KOPT-K1 (cell line): ENCODE results near the gene SSPN.

Experiments used
- H3K27ac ChIP-seq: fragments of 200-600 bp; sonication (generic); 2 replicates; pipeline ENCODE4 v1.5.1; 2016; ENCODE audit warnings: antibody characterized with exemption, mild to moderate bottlenecking, low read depth, low read length; ENCODE audit not compliant: poor library complexity, severe bottlenecking
- H3K36me3 ChIP-seq: fragments of 200-600 bp; sonication (generic); 2 replicates; pipeline ENCODE4 v1.5.1; 2017; ENCODE audit warnings: antibody characterized with exemption, mild to moderate bottlenecking, low read length, moderate library complexity; ENCODE audit not compliant: insufficient read depth
- H3K9me3 ChIP-seq: fragments of 200-600 bp; sonication (generic); 2 replicates; pipeline ENCODE4 v1.5.1; 2017; ENCODE audit warnings: antibody characterized with exemption, low read length, mild to moderate bottlenecking; ENCODE audit not compliant: insufficient read depth, poor library complexity, severe bottlenecking

SSPN gene

GRCh38 chr12:26255893-26256645 is 60.7 kb downstream of the SSPN start:
- Histone ChIP-seq H3K9me3 (peaks cover 22% of the 10 kb centered on the region), H3K36me3 (no peaks in the 10 kb centered on the region), H3K27ac (no peak overlapping the region)

GRCh38 chr12:26264215-26264838 is 69.0 kb downstream of the SSPN start:
- H3K9me3 ChIP-seq, result no peaks in the 10 kb centered on the region
- no peak overlapping the region for H3K27ac ChIP-seq
- no peaks in the 10 kb centered on the region for H3K36me3 ChIP-seq

- no peaks in the 10 kb centered on the region for H3K9me3 ChIP-seq
- no peaks in the 10 kb centered on the region for H3K36me3 ChIP-seq
- H3K27ac ChIP-seq, result no peak overlapping the region
These were observed 70.2 kb downstream of the SSPN start for GRCh38 chr12:26265606-26266005.

GRCh38 chr12:26266881-26267280 is 71.5 kb downstream of the SSPN start:
- no peaks in the 10 kb centered on the region for H3K36me3 ChIP-seq
- no peaks in the 10 kb centered on the region for H3K9me3 ChIP-seq
- H3K27ac ChIP-seq, result no peak overlapping the region

DNA sequence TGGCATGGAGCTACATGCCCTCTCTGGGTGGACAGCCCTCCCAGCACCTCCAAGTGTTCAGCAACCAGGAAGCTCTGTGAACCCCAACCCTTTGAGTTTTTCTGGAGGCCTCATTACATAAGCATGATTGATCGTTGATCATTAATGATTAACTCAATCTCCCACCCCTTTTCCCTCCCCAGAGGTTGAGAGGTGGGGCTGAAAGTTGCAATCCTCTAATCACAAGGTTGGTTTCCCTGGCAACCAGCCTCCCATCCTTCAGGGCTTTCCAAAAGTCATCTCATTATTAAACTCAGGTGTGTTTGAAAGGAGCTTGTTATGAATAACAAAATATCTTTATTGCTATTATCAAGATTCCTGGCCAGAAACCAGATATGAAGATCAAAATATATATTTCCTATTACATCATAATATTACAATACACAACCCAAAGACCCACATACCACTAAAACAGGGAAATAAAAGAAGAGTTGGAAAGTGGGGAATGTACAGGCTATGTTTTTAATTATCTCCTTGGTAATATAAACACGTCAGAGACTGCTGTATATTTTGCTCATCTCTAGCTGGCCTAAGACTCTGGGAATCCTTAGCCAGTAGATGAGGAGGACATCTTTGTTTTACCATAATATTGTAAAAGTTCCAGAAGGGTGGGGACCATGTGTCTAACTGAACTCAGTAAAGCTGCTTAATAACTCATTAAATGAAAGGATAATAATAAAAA is 73.6 kb downstream of the SSPN start:
- Histone ChIP-seq H3K36me3 (no peaks in the 10 kb centered on the region), H3K27ac (no peak overlapping the region), H3K9me3 (no peaks in the 10 kb centered on the region)

GRCh38 chr12:26269562-26270284 is 74.3 kb downstream of the SSPN start:
- Histone ChIP-seq H3K36me3 (no peaks in the 10 kb centered on the region), H3K27ac (no peak overlapping the region), H3K9me3 (no peaks in the 10 kb centered on the region)

DNA sequence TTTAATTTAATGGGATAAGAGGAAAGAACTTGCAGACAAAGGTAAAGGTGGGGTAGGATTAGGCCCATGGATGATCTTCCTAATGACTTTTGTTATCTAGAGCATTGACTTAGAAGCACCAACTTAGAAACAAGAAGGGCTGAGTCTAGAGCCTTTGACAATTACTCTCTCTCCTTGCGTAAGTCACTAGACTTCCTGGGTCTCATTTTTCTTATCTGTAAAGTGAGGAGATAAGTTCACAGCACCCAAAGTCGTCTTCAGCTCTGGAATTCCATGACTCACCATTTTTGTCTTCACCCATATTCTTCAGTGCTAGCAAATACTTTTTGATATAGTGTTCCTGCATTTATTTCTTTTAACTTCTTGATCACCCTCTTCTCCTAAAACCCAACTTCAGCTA is 75.7 kb downstream of the SSPN start:
- Histone ChIP-seq H3K27ac (no peak overlapping the region), H3K36me3 (no peaks in the 10 kb centered on the region), H3K9me3 (no peaks in the 10 kb centered on the region)

DNA sequence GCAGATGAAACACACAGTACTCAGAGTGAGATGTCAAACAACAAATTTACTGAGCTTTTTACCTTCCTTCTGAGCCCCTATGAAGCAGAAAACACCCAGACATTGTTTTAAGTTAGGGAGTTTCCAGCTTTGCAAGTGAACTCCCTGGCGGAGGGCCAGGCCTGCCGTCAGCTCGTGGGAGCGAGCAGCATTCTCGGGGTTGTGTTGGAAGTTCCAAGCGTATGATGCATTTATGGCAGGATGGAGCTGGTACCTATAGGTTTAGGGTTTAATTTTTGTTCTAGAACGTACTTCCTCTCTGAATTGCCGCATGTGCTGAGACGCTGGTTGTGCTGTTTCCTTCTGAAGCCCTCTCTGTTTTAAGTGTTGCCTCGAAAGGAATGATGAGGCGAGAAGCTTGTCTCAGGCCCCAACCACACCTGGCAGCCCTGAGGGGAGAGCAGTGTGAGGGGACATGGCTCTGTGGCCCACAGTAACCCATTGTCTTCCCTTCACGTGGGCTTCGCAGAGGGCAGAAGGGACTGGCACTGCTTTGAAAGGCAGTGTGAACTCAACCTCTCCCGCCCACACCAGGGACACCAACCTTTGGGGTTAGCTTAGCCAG is 76.6 kb downstream of the SSPN start:
- no peaks in the 10 kb centered on the region for H3K36me3 ChIP-seq
- H3K9me3 ChIP-seq, result no peaks in the 10 kb centered on the region
- no peak overlapping the region for H3K27ac ChIP-seq

- H3K9me3 ChIP-seq, result no peaks in the 10 kb centered on the region
- no peak overlapping the region for H3K27ac ChIP-seq
- H3K36me3 ChIP-seq, result no peaks in the 10 kb centered on the region
These were observed 77.5 kb downstream of the SSPN start for GRCh38 chr12:26272851-26273250.

- H3K27ac ChIP-seq, result no peak overlapping the region
These were observed 78.4 kb downstream of the SSPN start for GRCh38 chr12:26273811-26274210.

GRCh38 chr12:26274441-26275312 is 79.3 kb downstream of the SSPN start:
- H3K9me3 ChIP-seq, result no peaks in the 10 kb centered on the region
- H3K36me3 ChIP-seq, result no peaks in the 10 kb centered on the region
- H3K27ac ChIP-seq, result no peak overlapping the region

More at GRCh38 chr12:26273811-26274210, 78.4 kb downstream of the SSPN start:
- no peaks in the 10 kb centered on the region for H3K36me3 ChIP-seq
- no peaks in the 10 kb centered on the region for H3K9me3 ChIP-seq

DNA sequence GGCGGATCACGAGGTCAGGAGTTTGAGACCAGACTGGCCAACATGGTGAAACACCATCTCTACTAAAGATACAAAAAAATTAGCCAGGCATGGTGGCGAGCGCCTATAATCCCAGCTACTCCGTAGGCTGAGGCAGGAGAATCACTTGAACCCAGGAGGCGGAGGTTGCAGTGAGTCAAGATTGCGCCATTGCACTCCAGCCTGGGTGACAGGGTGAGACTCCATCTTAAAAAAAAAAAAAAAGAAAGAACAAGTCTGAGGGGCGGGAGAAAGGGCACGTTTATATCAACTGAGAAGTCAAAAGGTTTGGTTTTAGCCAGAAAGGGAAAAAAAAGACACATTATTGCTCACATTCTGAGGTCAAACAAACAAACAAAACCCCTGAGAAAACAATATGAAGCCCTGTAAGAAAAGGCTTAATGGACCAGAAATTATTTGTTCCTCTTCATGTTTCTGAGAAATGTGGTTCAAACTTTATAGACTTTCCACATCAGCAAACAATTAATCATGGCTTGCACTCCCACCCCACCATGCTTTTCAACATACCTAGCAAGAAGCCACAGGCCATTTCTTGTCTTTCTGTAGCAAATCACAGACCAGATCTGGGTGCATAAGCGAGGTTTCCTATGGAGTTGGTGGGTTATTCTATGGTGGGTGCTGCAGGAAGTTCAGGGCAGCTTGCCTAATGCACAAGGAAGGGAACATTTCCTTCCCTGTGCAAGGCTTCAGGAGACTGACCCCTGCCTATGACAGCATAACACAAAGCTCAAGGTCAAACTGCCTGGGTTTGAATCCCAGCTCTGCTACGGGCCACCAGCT is 80.1 kb downstream of the SSPN start:
- no peak overlapping the region for H3K27ac ChIP-seq
- H3K9me3 ChIP-seq, result no peaks in the 10 kb centered on the region
- H3K36me3 ChIP-seq, result no peaks in the 10 kb centered on the region

- H3K27ac ChIP-seq, result no peak overlapping the region
- H3K9me3 ChIP-seq, result no peaks in the 10 kb centered on the region
- no peaks in the 10 kb centered on the region for H3K36me3 ChIP-seq
These were observed 81.3 kb downstream of the SSPN start for GRCh38 chr12:26276709-26277108.
